Sigmoid colon (tissue), 7 donors: ENCODE results near the gene PDE6G. TPM values are rescaled to one million over a fixed set of nuclear protein-coding genes. Genes with fewer than 3 reads are reported as not detected.

Experiments used
- DNase-seq: peaks from one replicate; pipeline ENCODE4 v3.0.0-alpha.2; 2019
- H3K27ac ChIP-seq, 4 donors: fragments of 200-600 bp; sonication (generic); one replicate each; pipeline ENCODE4 v1.5.1; 2016 to 2019; ENCODE audit warnings: mild to moderate bottlenecking in 1 of 4
- H3K27me3 ChIP-seq, 3 donors: fragments of 200-600 bp; sonication (generic); one replicate each; pipeline ENCODE4 v1.5.1; 2019; ENCODE audit warnings: mild to moderate bottlenecking in 1 of 3
- H3K36me3 ChIP-seq, 4 donors: fragments of 200-600 bp; sonication (generic); one replicate each; pipeline ENCODE4 v1.5.1; 2016 to 2019
- H3K4me1 ChIP-seq, 4 donors: fragments of 200-600 bp; sonication (generic); one replicate each; pipeline ENCODE4 v1.5.1; 2017 to 2019
- H3K4me3 ChIP-seq, 4 donors: fragments of 200-600 bp; sonication (generic); one replicate each; pipeline ENCODE4 v1.5.1; 2017 to 2019; ENCODE audit warnings: mild to moderate bottlenecking in 2 of 4, moderate library complexity in 1 of 4
- H3K9me3 ChIP-seq, 4 donors: fragments of 200-600 bp in 3 of 4; sonication (generic) in 3 of 4; one replicate each; pipeline versions ENCODE4 v1.5.1 to v1.6.1; 2013 to 2019
- CTCF ChIP-seq, 4 experiments: fragments of 450-650 bp in 3 of 4; fragments of 200-600 bp in 1 of 4; IDR thresholded peaks; one replicate each; pipeline ENCODE4 v1.5.1; 2016 to 2019; ENCODE audit warnings: antibody characterized with exemption in 4 of 4, mild to moderate bottlenecking in 3 of 4, moderate library complexity in 2 of 4
- EP300 ChIP-seq, 4 donors: sonication (generic); formaldehyde crosslinking; IDR thresholded peaks; one replicate each; pipeline ENCODE4 v1.6.1; 2017; ENCODE audit warnings: antibody characterized with exemption in 4 of 4
- POLR2A ChIP-seq, 2 donors: fragments of 450-650 bp; IDR thresholded peaks; one replicate each; pipeline ENCODE4 v1.6.1; 2016; ENCODE audit warnings: antibody characterized with exemption in 2 of 2, mild to moderate bottlenecking in 2 of 2, moderate library complexity in 2 of 2
- POLR2AphosphoS5 ChIP-seq, 4 donors: sonication (generic); formaldehyde crosslinking; IDR thresholded peaks; one replicate each; pipeline ENCODE4 v1.6.1; 2017; ENCODE audit warnings: antibody characterized with exemption in 4 of 4
- WGBS, 2 donors: extraction: QIAGEN DNeasy Blood & Tissue Kit; methylation state at CpG; one replicate each; pipeline ENCODE4 v1.1.7; 2013; 5-methylcytosine and 5-hydroxymethylcytosine counted together
- intact Hi-C: fragments of 100-400 bp; cut with DNase I; formaldehyde crosslinking; loops from one replicate; pipeline ENCODE4 v1.15.1; 2023
- polyA plus RNA-seq, 3 donors: library from polyadenylated mRNA; stranded (reverse); fragments of 200-250 nt; gene quantifications; one replicate each; pipeline ENCODE4 v1.2.3, GENCODE V29; 2013
- total RNA-seq, 4 donors: library from RNA; depleted of rRNA; stranded (reverse); fragments of >200 nt; gene quantifications; one replicate each; pipeline ENCODE4 v1.1.0, GENCODE V29; 2016
- donor health status: healthy with polysubstance abuse.
- donor health status: Bipolar disorder and iron deficiency.
- donor health status: healthy.

PDE6G gene
- total RNA-seq, result 1 to 10 TPM in 1 of 4 donors, not detected in 3; 3.7 TPM
- polyA plus RNA-seq, result 1 to 10 TPM in 2 of 3 donors, not detected in 1; 2.3 to 4.4 TPM

- intact Hi-C loops, result no loop called here
- no peak within 1 kb of the TSS for H3K4me3 ChIP-seq
- no peaks in the 10 kb centered on the region for H3K36me3 ChIP-seq
- no peaks in the 10 kb centered on the region for H3K9me3 ChIP-seq
- DNase-seq, result peak; percentile 43
- peaks cover 5 to 37% (median 11%) of the 10 kb centered on the region in 3 donors for H3K27me3 ChIP-seq
- H3K27ac ChIP-seq, result no peak within 1 kb of the TSS
- WGBS, 2 donors, result 86 to 89% methylated on average over 15 of the region's 15 CpGs
- H3K4me1 ChIP-seq, result no peaks in the 10 kb centered on the region
- TF ChIP-seq POLR2AphosphoS5 (IDR thresholded peaks at IDR 0.05) (no peak), POLR2A (IDR thresholded peaks at IDR 0.05) (no peak), CTCF (IDR thresholded peaks at IDR 0.05) (no peak), EP300 (IDR thresholded peaks at IDR 0.05) (no peak)
Observed at GRCh38 chr17:81656118-81656743, at the start of gene PDE6G. Gene PDE6G, minus strand, starts transcription at chr17:81656542. Its CDS starts 3,237 bp downstream, at chr17:81653305.

- Histone ChIP-seq H3K4me1 (peaks cover 0 to 38% (median 35%) of the 10 kb centered on the region in 4 donors), H3K36me3 (peaks cover 4 to 50% (median 23%) of the 10 kb centered on the region in 4 donors), H3K4me3 (no peak overlapping the region), H3K9me3 (no peaks in the 10 kb centered on the region), H3K27ac (no peak overlapping the region), H3K27me3 (peaks cover 0 to 6% (median 0%) of the 10 kb centered on the region in 3 donors)
- DNase-seq, result no peak
- WGBS, 2 donors, result 94 to 95% methylated on average over 30 of the region's 30 CpGs
- intact Hi-C loops, result no loop called here
- TF ChIP-seq POLR2AphosphoS5 (IDR thresholded peaks at IDR 0.05) (no peak), CTCF (IDR thresholded peaks at IDR 0.05) (no peak), EP300 (IDR thresholded peaks at IDR 0.05) (no peak), POLR2A (IDR thresholded peaks at IDR 0.05) (no peak)
Observed at GRCh38 chr17:81705518-81706231, 49.3 kb upstream of the PDE6G start.

- no peak for TF ChIP-seq CTCF (IDR thresholded peaks at IDR 0.05)
- no peak for TF ChIP-seq POLR2A (IDR thresholded peaks at IDR 0.05)
- TF ChIP-seq EP300 (IDR thresholded peaks at IDR 0.05), result no peak
- no peak for TF ChIP-seq POLR2AphosphoS5 (IDR thresholded peaks at IDR 0.05)
- no peaks in the 10 kb centered on the region for H3K27me3 ChIP-seq
- no peak for DNase-seq
- peaks cover 0 to 39% (median 32%) of the 10 kb centered on the region in 4 donors for H3K4me1 ChIP-seq
- H3K36me3 ChIP-seq, result peaks cover 10 to 65% (median 24%) of the 10 kb centered on the region in 4 donors
- no peaks in the 10 kb centered on the region for H3K9me3 ChIP-seq
- 9 to 27% methylated on average over 27 of the region's 27 CpGs for WGBS, 2 donors
- intact Hi-C loops, result loop anchor here (2.0 kb wide), 1 partner anchor 19 kb away; the partner anchor contains the start of gene HGS
- peak overlapping the region; percentile 83 to 98 (median 94) for H3K4me3 ChIP-seq
- H3K27ac ChIP-seq, result peak overlapping the region; percentile 91 to 98 (median 96)
Observed at GRCh38 chr17:81703747-81704654, 47.7 kb upstream of the PDE6G start.

GRCh38 chr17:81702934-81703746 lies 46.8 kb upstream of the PDE6G start, which contains the start of gene MRPL12:
Gene MRPL12, plus strand, starts transcription at chr17:81703367. Its CDS starts 135 bp downstream, at chr17:81703502.
- Histone ChIP-seq H3K4me3 (peak within 1 kb of the TSS; percentile 83 to 98 (median 94)), H3K36me3 (peaks cover 14 to 74% (median 28%) of the 10 kb centered on the region in 4 donors), H3K27me3 (no peaks in the 10 kb centered on the region), H3K4me1 (peaks cover 0 to 39% (median 32%) of the 10 kb centered on the region in 4 donors), H3K27ac (peak within 1 kb of the TSS; percentile 91 to 98 (median 96)), H3K9me3 (no peaks in the 10 kb centered on the region)
- TF ChIP-seq EP300 (IDR thresholded peaks at IDR 0.05) (peak in 2 of 4 donors; percentile 25 to 87), CTCF (IDR thresholded peaks at IDR 0.05) (peak in 2 of 4 experiments; percentile 15 to 47), POLR2AphosphoS5 (IDR thresholded peaks at IDR 0.05) (peak; percentile 96 to 99 (median 98)), POLR2A (IDR thresholded peaks at IDR 0.05) (peak; percentile 85 to 91)
- intact Hi-C loops, result loop anchor here (2.0 kb wide), 1 partner anchor 18 kb away; the partner anchor contains the start of gene HGS
- whole genome bisulfite sequencing, 2 donors, result 0% methylated on average over 102 of the region's 102 CpGs
- DNase-seq, result peak; percentile 96
